RWPE2 (cell line): ENCODE measurements around the gene DENND2A.

ENCODE experiments used
- ATAC-seq: fragments of 200-7000 bp; cut with Tn5 transposase; 3 replicates; pipeline ENCODE4 v1.9.1; 2021; ENCODE audit warnings: low read depth
- DNase-seq: peaks from one replicate; pipeline ENCODE4 v3.0.0-alpha.2; 2020; ENCODE audit warnings: low spot score
- H3K27ac ChIP-seq: fragments of 450-650 bp; 2 replicates; pipeline ENCODE4 v1.5.1; 2017; ENCODE audit warnings: mild to moderate bottlenecking; ENCODE audit not compliant: poor library complexity, severe bottlenecking
- H3K27me3 ChIP-seq: fragments of 250-450 bp; sonication (Bioruptor Pico); 2 replicates; pipeline ENCODE4 v1.5.1; 2021; ENCODE audit warnings: mild to moderate bottlenecking, moderate library complexity; ENCODE audit not compliant: insufficient read depth, poor library complexity, severe bottlenecking
- H3K36me3 ChIP-seq: fragments of 250-450 bp; sonication (Bioruptor Pico); 2 replicates; pipeline ENCODE4 v1.5.1; 2020; ENCODE audit warnings: low read depth, mild to moderate bottlenecking, moderate library complexity
- H3K4me1 ChIP-seq: fragments of 250-450 bp; sonication (Bioruptor Pico); 2 replicates; pipeline ENCODE4 v1.5.1; 2021; ENCODE audit warnings: mild to moderate bottlenecking, moderate library complexity; ENCODE audit not compliant: insufficient read depth, poor library complexity, severe bottlenecking
- H3K4me3 ChIP-seq: fragments of 250-450 bp; sonication (Bioruptor Pico); 2 replicates; pipeline ENCODE4 v1.5.1; 2021; ENCODE audit warnings: mild to moderate bottlenecking, moderate library complexity; ENCODE audit not compliant: severe bottlenecking
- H3K9me3 ChIP-seq: fragments of 250-450 bp; sonication (Bioruptor Pico); 2 replicates; pipeline ENCODE4 v1.5.1; 2021; ENCODE audit warnings: mild to moderate bottlenecking, moderate library complexity; ENCODE audit not compliant: severe bottlenecking
- CTCF ChIP-seq: fragments of 450-650 bp; IDR thresholded peaks from one replicate; pipeline ENCODE4 v1.5.1; 2017; ENCODE audit warnings: mild to moderate bottlenecking, moderate library complexity; ENCODE audit not compliant: poor library complexity, severe bottlenecking

The DENND2A gene

GRCh38 chr7:140595468-140596092 is 45.0 kb downstream of the DENND2A start:
- TF ChIP-seq CTCF, result no peak
- Histone ChIP-seq H3K27ac (no peak overlapping the region), H3K4me1 (peaks cover 3% of the 10 kb centered on the region), H3K4me3 (no peak overlapping the region), H3K27me3 (no peaks in the 10 kb centered on the region), H3K9me3 (no peaks in the 10 kb centered on the region), H3K36me3 (no peaks in the 10 kb centered on the region)
- DNase-seq, result no peak
- ATAC-seq, result no peak

- DNase-seq (no peak), ATAC-seq (no peak)
- Histone ChIP-seq H3K9me3 (no peaks in the 10 kb centered on the region), H3K36me3 (no peaks in the 10 kb centered on the region), H3K4me1 (peaks cover 3% of the 10 kb centered on the region), H3K27me3 (no peaks in the 10 kb centered on the region), H3K27ac (no peak overlapping the region), H3K4me3 (no peak overlapping the region)
- TF ChIP-seq CTCF, result no peak
Measured at GRCh38 chr7:140594131-140594691, 46.4 kb downstream of the DENND2A start.

GRCh38 chr7:140593672-140593982 is 47.0 kb downstream of the DENND2A start:
- no peaks in the 10 kb centered on the region for H3K9me3 ChIP-seq
- TF ChIP-seq CTCF, result no peak
- no peak for DNase-seq
- H3K4me1 ChIP-seq, result peaks cover 3% of the 10 kb centered on the region
- H3K27me3 ChIP-seq, result no peaks in the 10 kb centered on the region
- H3K36me3 ChIP-seq, result no peaks in the 10 kb centered on the region
- no peak for ATAC-seq
- no peak overlapping the region for H3K27ac ChIP-seq
- no peak overlapping the region for H3K4me3 ChIP-seq

GRCh38 chr7:140592964-140593671 is 47.5 kb downstream of the DENND2A start:
- no peaks in the 10 kb centered on the region for H3K9me3 ChIP-seq
- no peaks in the 10 kb centered on the region for H3K27me3 ChIP-seq
- H3K27ac ChIP-seq, result no peak overlapping the region
- no peak overlapping the region for H3K4me3 ChIP-seq
- no peaks in the 10 kb centered on the region for H3K36me3 ChIP-seq
- ATAC-seq (no peak), DNase-seq (no peak)
- TF ChIP-seq CTCF, result no peak
- H3K4me1 ChIP-seq, result peaks cover 3% of the 10 kb centered on the region
